SH-SY5Y (cell line): ENCODE measurements around the gene ZNF418.

Experiments
- GATA2 ChIP-seq: IDR thresholded peaks from 2 replicates; pipeline ENCODE4 v1.6.1; 2011; ENCODE audit warnings: mild to moderate bottlenecking, low read depth, low read length
- GATA3 ChIP-seq: IDR thresholded peaks from 2 replicates; pipeline ENCODE4 v1.6.1; 2011; ENCODE audit warnings: low read depth, mild to moderate bottlenecking, low read length, moderate library complexity

DNA sequence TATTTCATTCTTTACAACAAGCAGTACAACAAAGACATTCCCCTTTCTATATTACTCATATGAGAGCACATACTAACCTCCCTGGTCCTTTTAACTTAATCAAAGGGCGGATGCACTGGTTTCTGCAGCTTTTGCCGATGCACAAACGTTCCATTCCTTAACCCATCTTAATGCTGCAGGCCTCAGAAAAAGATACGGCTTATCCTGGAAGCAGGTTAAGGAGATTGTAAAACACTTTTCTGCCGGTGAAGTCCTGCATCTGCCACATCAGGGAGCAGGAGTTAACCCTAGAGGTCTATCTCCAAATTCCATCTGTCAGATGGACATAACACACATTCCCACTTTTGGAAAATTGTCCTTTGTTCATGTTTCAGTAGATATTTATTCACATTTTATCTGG lies 34.9 kb downstream of the ZNF418 start:
- no peak for TF ChIP-seq GATA2
- TF ChIP-seq GATA3: no peak
